ENCODE measurements around the gene EXOSC7.

The EXOSC7 gene

DNA sequence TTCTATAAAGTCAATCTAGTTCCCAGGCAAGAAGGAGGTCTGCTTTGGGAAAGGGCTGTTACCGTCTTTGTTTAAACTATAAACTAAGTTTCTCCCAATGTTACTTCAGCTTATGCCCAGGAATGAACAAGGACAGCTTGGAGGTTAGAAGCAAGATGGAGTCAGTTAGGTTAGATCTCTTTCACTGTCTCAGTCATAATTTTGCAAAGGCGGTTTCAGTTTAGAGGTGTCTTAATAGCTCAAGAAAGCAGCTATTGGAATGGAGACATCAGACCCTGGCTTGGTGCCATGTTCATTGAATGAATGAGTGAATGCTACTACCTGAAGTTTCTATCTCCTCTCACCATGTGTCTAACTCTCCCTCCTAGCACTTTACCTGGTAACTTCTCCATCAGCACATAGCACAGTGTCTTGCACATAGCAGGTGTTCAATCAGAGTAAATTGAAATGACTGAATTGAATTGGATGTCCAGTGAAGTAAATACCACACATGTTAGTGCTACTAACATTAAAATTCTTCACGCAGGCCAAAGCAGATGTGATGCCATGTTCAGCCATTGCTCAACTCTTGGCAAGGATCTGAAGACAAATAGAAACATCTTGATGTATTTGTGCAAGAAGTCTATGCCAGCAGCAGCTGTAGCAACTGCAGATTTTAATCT is 78.3 kb downstream of the EXOSC7 start:
- DNase-seq = no peak

GRCh38 chr3:45055032-45055410 is 79.0 kb downstream of the EXOSC7 start:
- no peak for DNase-seq

DNA sequence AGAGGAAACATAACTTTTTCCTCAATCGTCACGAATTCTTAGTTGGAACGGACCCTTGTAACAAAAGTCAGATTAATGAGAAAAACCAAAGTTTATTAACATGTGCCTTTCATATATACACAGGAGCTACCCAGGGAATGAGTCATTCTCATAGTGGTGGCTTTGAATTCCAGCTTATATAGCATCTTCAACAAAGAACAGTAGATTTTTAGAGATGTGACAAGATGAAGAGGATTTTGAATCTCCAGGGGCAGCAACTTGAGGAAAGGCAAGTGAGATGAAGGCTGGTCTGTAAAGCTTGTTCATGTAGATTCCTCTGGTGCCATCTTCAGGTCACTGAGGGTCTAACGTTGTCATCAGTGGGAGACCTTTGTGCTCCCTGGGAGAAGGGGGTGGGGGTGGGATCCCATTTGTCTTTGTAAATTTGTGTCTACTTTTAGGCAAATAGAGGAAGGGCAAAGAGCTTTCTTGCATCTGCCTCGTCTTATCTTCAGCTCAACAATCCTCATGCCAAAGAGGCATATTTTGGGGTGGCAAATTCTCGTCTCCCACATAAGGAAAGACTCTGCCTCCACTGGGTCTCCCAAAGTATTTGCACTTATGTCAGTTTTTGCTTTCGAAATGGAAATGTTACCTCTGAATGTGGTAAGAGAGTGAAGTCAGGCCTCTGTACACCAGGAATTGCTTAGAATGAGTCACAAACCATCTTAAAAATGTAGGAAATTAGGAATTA is 79.5 kb downstream of the EXOSC7 start:
- DNase-seq = no peak

DNA sequence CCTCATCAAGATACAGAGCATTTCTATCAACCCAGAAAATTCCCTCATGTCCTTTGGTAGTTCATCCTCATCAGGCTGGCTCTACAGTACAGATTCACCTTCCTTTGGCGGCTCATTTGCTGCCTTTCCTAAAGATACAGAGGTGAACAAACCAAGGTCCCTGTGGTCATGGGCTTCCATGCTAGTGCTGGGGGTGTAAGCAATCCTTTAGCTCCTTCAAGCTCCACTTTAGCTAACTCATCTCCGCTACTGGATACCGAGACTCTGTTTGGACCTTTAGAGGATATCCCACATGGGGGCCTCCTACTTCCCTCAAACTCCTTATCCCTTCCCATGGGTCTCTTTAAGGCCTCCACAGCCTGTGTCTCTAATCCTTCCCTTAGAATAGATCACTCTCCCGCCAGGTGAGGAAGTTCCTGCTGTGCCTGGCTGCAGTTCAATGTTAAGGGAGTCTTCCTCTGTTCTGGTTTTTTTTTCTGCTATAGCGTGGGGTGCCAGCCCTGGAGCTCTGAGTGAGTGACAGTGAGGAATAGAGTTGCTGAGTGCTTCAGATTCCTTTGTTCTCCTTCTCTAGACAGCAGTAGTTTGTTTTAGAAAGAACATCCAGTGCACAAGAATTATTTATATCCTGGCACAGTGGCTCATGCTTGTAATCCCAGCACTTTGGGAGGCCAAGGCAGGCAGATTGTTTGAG is 80.7 kb downstream of the EXOSC7 start:
- DNase-seq = no peak

DNA sequence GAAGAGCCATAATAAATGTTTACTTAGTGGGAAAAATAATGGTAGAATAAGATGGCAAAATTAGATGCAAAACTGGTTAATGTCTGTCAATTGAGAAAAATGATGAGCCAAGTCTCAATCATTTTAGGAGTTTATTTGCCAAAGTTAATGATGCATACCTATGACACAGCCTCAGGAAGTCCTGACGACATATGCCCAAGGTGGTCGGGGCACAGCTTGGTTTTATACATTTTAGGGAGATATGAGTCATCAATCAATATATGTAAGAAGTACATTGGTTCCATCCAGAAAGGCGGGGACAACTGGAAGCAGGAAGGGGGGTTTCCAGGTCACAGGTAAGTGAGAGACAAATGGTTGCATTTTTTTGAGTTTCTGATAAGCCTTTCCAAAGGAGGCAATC is 81.5 kb downstream of the EXOSC7 start:
- DNase-seq = no peak

DNA sequence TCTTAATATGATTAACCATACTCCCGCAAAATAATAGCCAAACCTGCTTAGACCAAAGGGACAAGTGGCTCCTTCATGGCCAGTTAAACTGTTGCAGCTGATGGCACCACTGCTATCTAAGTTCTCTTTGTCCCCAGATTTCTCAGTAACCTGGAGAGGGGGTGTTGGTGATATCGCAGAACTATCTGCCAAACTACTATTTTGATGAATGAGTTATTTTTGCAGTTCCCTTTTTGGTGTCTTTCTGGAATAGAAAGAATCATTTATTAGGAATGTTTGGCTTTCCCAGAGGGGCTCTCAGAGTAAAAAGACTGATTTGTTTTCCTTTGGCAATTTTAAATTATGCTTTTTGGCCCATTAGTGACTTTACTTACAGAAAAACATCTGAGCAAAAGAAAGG is 83.1 kb downstream of the EXOSC7 start:
- no peak for DNase-seq

DNA sequence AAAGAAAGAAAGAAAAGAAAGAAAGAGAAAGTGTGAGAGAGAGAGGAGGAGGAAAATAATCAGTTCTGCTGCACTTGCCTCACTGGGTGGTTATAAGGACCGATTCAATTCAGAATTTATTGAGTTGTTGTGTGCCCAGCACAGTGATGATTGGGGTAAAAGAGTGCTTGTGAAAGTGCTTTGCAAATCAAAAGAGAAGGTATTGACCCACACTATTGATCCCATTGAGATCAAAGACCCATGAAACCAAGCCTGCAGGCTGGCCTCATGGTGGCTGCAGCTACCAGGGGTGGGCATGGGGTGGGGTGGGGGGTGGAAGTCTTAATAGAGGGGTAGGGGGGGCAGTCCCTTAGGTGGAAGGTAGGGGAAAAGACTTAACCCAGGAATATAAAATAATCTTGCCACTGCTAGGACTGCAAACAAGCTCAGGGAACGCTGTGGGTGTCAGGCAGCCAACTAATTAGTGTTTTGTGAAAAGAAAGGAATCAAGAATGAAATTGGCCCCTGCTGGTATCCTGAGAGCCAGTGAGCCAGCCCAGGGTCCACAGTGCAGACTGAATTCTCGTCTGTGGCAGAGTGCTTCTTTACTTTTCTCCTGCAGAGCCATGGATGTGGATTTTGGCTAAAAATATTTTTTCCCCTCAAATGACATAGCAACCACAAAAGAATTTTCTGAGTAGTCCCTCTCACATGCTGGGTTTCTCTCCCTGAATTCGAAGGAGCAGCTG is 84.3 kb downstream of the EXOSC7 start:
- DNase-seq = no peak

All from right kidney (tissue), 1 donor.